HG03457 (cell line): ENCODE data around the gene RRN3.
"Not testable (repeated sequence)": the region's sequence is repeated elsewhere in the genome, so short reads cannot be mapped to it uniquely, and the experiment has no call there.

ENCODE experiments used
- ATAC-seq: cut with Tn5 transposase; IDR thresholded peaks from one replicate; pipeline ENCODE4 v1.9.1; 2021; ENCODE audit warnings: moderate number of reproducible peaks; ENCODE audit not compliant: unreplicated experiment

The RRN3 gene

DNA sequence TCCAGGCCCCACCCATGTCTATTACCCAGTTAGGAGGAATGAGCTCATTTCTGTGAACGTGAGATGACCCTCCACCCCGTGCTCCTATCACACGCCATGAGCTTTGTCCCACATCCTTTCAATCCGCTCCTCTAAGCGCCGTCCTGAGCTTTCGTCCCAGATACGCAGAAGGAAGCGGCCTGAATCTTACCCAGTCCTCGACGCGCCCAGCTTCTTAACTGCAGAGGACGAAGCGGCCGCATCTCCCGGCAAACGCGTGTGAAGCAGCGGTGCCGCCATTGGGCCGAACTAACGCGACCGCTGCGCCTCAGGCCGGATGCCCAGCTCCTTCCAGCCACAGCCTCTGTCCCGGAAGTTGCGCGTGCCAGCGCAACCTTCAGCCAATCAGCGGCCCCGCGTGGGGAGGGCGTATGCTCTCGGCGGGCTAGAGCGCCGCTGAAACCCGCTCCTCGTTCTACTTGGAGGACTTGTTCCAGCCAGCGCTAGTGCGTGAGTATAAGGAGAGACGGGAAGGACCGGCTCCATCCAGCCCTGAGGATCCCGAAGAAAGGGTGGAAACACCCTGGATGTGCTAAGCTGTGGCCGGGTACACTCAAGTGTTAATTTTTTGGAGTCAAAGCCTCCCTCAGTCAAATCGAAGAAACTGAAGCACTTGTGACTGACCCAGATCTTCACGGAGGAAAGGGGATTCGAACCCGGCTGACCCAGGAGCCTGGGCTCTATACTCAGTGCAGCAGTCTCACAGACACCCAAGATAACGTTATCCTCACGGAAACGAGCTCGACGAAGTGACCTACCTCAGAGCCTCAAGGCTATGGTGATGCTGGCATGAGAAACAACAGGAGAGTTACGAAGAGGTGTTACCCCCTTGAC lies at the start of gene RRN3:
Gene RRN3, minus strand, starts transcription at position 318 of the 873 bp plus-strand sequence. Its CDS starts 39 bp downstream, at position 279.
- ATAC-seq: peak; percentile 92

DNA sequence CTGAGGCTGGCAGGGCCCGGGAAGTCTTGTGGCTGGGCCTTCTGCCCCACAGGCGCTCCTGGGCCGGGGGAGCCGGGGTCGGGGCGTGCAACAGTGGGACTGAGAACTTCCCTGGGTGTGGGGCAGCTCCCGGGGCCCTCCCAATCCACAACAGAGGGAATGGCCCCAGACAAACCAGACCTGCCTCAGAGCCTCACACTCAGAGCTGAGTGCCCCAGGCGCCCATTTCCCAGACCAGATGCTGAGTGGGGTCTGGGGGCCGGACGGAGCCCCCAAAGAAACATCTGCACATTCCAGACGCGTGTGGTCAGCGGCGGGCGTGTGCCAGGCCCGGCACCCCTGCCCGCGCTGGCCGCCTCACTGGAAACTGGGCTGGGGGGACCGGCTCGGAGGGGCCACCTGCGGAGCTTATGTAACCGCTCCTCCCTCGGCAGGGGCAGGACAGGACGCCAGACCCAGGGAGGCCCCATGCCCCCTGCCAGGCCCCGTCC lies 49.6 kb upstream of the RRN3 start:
- not testable (repeated sequence) for ATAC-seq

- not testable (repeated sequence) for ATAC-seq
Measured at GRCh38 chr16:15142891-15143600, 49.0 kb upstream of the RRN3 start.

- not testable (repeated sequence) for ATAC-seq
Measured at GRCh38 chr16:15142107-15142890, 48.2 kb upstream of the RRN3 start.

- ATAC-seq: no peak
Measured at GRCh38 chr16:15141586-15141985, 47.5 kb upstream of the RRN3 start.

DNA sequence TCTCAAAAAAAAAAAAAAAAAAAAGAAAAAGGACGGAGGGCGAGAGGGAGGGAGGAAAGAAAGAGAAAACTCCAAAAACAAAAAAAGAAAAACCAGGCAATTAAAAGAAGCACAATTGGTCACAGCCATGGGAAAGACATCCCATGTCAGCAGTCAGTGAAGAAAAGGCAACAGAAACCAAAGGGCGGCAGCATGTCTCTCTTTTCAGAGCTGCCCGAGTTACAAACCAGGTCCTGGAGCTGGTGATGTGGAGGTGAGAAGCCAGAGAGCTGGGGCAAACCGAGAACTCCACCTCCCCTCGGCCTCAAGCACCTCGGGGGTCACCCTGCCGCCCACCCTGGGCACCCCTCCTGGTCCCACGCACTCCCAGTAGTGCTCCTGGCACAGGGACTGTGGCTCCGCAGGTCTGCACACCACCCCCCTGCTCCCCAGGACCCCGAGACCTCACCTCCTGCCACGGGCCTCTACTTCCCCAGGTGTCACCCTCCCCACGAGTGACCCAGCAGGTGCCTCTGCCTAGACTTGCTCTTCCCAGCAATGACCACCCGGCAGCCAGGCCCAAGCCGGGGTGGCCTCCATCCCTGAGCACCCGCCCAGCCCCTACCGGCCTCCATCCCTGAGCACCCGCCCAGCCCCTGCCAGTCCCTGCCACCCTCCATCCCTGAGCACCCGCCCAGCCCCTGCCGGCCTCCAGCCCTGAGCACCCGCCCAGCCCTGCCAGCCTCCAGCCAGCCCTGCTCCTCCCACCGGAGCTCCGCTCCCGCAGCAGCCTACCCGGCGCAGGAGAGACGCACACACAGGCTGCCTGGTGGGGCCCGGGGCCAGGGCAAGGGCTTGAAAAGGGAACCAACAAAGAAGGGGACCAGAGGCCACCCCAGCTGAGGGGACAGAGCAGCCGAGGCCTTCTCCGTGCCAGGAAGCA lies 46.6 kb upstream of the RRN3 start:
- ATAC-seq: not testable (repeated sequence)

DNA sequence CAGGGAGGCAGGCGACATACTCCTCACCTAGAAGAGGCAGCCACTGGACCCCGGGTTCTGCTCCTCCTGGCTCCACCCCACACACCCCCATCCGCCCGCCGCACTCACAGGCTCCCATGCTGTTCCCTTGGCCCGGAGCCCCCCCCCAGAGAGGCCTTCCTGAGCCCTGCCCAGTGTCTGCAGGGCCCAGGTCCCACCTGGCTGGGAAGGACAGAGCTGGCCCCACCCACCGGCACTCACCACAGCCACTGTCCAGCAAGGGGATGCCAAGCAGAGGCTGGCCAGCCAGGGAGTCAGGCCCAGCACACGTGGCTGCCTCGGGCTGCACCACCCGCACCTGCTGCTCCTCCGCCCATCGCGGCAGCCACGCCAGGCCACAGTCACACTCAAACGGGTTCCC lies 43.4 kb upstream of the RRN3 start:
- not testable (repeated sequence) for ATAC-seq

- not testable (repeated sequence) for ATAC-seq
Measured at GRCh38 chr16:15135483-15136360, 41.6 kb upstream of the RRN3 start.

GRCh38 chr16:15134752-15135482 lies 40.8 kb upstream of the RRN3 start:
- not testable (repeated sequence) for ATAC-seq

- ATAC-seq: not testable (repeated sequence)
Measured at GRCh38 chr16:15133554-15133953, 39.5 kb upstream of the RRN3 start.

- not testable (repeated sequence) for ATAC-seq
Measured at GRCh38 chr16:15132719-15133428, 38.8 kb upstream of the RRN3 start.

DNA sequence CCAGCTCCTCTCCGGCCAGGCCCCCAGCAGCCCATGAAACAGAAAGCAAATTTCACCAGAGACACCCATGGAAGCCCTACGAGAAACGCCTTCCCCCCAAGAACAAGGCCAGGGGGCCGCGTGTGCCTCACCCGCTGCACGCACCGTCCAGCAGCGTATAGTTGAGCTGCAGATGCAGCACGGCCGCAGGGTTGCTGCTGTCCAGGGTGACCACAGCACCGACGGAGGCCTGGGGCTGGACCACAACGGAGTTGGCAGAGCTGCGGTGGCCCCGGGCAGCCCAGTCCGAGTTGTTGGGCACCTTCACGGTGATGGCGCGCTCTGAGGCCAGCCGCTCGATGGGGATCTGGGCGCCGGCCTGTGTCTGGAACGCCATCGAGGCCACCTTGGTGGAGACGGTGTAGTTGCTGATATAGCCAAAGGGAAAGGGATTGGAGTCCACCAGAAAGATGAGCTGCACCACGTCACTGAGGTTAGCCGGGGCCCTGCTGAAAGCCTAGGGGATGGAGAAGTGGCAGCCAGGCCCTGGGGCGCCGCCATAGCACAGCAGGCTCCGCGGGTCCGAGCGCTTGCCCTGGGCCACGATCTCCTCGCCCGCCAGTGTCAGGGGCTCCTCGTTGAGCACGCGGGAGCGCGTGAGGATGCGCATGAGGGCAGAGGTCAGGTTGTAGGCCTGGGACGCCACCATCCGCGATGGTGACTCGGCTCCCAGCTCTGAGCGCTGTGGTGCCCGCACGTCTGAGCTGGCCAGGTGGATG lies 37.0 kb upstream of the RRN3 start:
- not testable (repeated sequence) for ATAC-seq

DNA sequence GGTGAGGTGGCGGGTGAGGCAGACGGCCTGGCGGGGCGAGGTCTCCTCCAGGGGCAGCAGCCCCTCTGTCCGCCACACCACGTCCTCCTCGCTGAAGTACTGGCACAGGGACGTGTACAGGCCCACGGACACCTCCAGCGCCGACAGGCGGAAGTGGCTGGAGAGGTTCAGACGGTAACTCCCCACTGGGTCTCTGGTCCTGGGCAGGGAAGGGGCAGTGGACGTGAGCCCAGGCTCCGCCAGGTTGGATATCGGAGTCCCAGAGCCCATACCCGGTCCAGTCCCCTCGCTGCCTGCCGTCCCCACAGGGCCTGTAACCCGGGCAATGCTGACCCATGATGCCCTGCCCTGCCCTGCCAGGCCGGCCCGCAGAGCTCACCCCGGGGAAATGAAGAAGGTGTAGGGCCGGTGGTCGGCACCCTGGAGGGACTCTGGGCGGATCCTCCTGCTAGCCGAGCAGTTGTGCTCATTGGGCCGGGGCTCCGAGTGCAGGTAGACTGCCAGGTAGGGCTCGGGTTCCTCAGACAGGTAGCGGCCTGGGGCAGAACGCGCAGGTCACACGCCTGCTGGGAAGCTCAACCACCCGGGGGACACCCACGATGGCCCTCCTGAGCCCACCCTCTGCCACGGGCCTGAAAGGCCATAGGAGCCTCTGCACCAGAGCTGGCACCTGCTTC lies 36.3 kb upstream of the RRN3 start:
- not testable (repeated sequence) for ATAC-seq

GRCh38 chr16:15127641-15128425 lies 33.8 kb upstream of the RRN3 start:
- ATAC-seq: not testable (repeated sequence)

GRCh38 chr16:15100372-15100987 lies 6.4 kb upstream of the RRN3 start:
- ATAC-seq: not testable (repeated sequence)
